Measurements from ENCODE around the gene MIR17HG. TPM values are rescaled to one million over a fixed set of nuclear protein-coding genes. Genes with fewer than 3 reads are reported as not detected.
"Not testable (repeated sequence)": the region's sequence is repeated elsewhere in the genome, so short reads cannot be mapped to it uniquely, and the experiment has no call there.

Gene MIR17HG
- total RNA-seq, 1 donor from 2014 or later = 3.3 TPM

- TF ChIP-seq CTCF (IDR thresholded peaks at IDR 0.05; ENCODE audit: unreplicated experiment) = no peak
- H3K27me3 Mint-ChIP-seq (ENCODE audit: unreplicated experiment) = peaks cover 12% of the 10 kb centered on the region
- peaks cover 10% of the 10 kb centered on the region for H3K36me3 Mint-ChIP-seq (ENCODE audit: low read depth, unreplicated experiment)
These were observed 2.8 kb downstream of the MIR17HG start for GRCh38 chr13:91349992-91350911.

GRCh38 chr13:91351123-91351522 lies 3.6 kb downstream of the MIR17HG start:
- H3K4me3 Mint-ChIP-seq (ENCODE audit: unreplicated experiment) = peak overlapping the region; percentile 56
- H3K27ac Mint-ChIP-seq (ENCODE audit: unreplicated experiment) = no peak overlapping the region
- peaks cover 10% of the 10 kb centered on the region for H3K36me3 Mint-ChIP-seq (ENCODE audit: low read depth, unreplicated experiment)
- no peak for TF ChIP-seq CTCF (IDR thresholded peaks at IDR 0.05; ENCODE audit: unreplicated experiment)
- DNase-seq (ENCODE audit: low spot score) = no peak
- H3K9me3 Mint-ChIP-seq (ENCODE audit: unreplicated experiment) = no peaks in the 10 kb centered on the region
- peaks cover 12% of the 10 kb centered on the region for H3K27me3 Mint-ChIP-seq (ENCODE audit: unreplicated experiment)
- peaks cover 27% of the 10 kb centered on the region for H3K4me1 Mint-ChIP-seq (ENCODE audit: unreplicated experiment)

More at GRCh38 chr13:91349992-91350911, 2.8 kb downstream of the MIR17HG start:
- Mint-ChIP-seq H3K9me3 (ENCODE audit: unreplicated experiment) (no peaks in the 10 kb centered on the region), H3K27ac (ENCODE audit: unreplicated experiment) (no peak overlapping the region), H3K4me1 (ENCODE audit: unreplicated experiment) (peaks cover 27% of the 10 kb centered on the region), H3K4me3 (ENCODE audit: unreplicated experiment) (peak overlapping the region; percentile 96)
- no peak for DNase-seq (ENCODE audit: low spot score)

- TF ChIP-seq CTCF (IDR thresholded peaks at IDR 0.05; ENCODE audit: unreplicated experiment) = no peak
- no peak for DNase-seq (ENCODE audit: low spot score)
- H3K4me1 Mint-ChIP-seq (ENCODE audit: unreplicated experiment) = peaks cover 23% of the 10 kb centered on the region
- H3K27ac Mint-ChIP-seq (ENCODE audit: unreplicated experiment) = no peak overlapping the region
- peaks cover 10% of the 10 kb centered on the region for H3K36me3 Mint-ChIP-seq (ENCODE audit: low read depth, unreplicated experiment)
- no peaks in the 10 kb centered on the region for H3K9me3 Mint-ChIP-seq (ENCODE audit: unreplicated experiment)
- no peak overlapping the region for H3K4me3 Mint-ChIP-seq (ENCODE audit: unreplicated experiment)
- H3K27me3 Mint-ChIP-seq (ENCODE audit: unreplicated experiment) = peaks cover 8% of the 10 kb centered on the region
These were observed 4.5 kb downstream of the MIR17HG start for GRCh38 chr13:91351980-91352379.

- not testable (repeated sequence) for DNase-seq (ENCODE audit: low spot score); H3K27ac Mint-ChIP-seq (ENCODE audit: unreplicated experiment); H3K27me3 Mint-ChIP-seq (ENCODE audit: unreplicated experiment); H3K9me3 Mint-ChIP-seq (ENCODE audit: unreplicated experiment); H3K4me3 Mint-ChIP-seq (ENCODE audit: unreplicated experiment); H3K36me3 Mint-ChIP-seq (ENCODE audit: low read depth, unreplicated experiment)
- H3K4me1 Mint-ChIP-seq (ENCODE audit: unreplicated experiment) = peaks cover 22% of the 10 kb centered on the region
These were observed 5.4 kb downstream of the MIR17HG start for GRCh38 chr13:91352891-91353290.

GRCh38 chr13:91353494-91353893 lies 6.0 kb downstream of the MIR17HG start:
- H3K4me3 Mint-ChIP-seq (ENCODE audit: unreplicated experiment) = no peak overlapping the region
- no peak for TF ChIP-seq CTCF (IDR thresholded peaks at IDR 0.05; ENCODE audit: unreplicated experiment)
- H3K27ac Mint-ChIP-seq (ENCODE audit: unreplicated experiment) = no peak overlapping the region
- no peak for DNase-seq (ENCODE audit: low spot score)
- H3K36me3 Mint-ChIP-seq (ENCODE audit: low read depth, unreplicated experiment) = peaks cover 10% of the 10 kb centered on the region
- peaks cover 22% of the 10 kb centered on the region for H3K4me1 Mint-ChIP-seq (ENCODE audit: unreplicated experiment)
- peaks cover 5% of the 10 kb centered on the region for H3K27me3 Mint-ChIP-seq (ENCODE audit: unreplicated experiment)
- H3K9me3 Mint-ChIP-seq (ENCODE audit: unreplicated experiment) = no peaks in the 10 kb centered on the region

All from endothelial cell (in vitro differentiated cells).